IPS-18c (cell line): ENCODE results near the gene ZDHHC14.
"Not testable (repeated sequence)": the region's sequence is repeated elsewhere in the genome, so short reads cannot be mapped to it uniquely, and the experiment has no call there.

Source experiments
- H3K4me3 ChIP-seq: 2 replicates; pipeline ENCODE4 v1.7.0; 2013; ENCODE audit warnings: low read depth, mild to moderate bottlenecking, low read length, moderate library complexity; ENCODE audit not compliant: insufficient read depth
- H3K9me3 ChIP-seq: one replicate; pipeline ENCODE4 v1.6.1; 2013; ENCODE audit warnings: mild to moderate bottlenecking, low read length, moderate library complexity; ENCODE audit not compliant: control insufficient read depth, insufficient read depth

ZDHHC14 gene

GRCh38 chr6:157380779-157381561 lies at the start of gene ZDHHC14:
TSS of gene ZDHHC14 (plus strand) at chr6:157381190.
- peak within 1 kb of the TSS; percentile 83 for H3K4me3 ChIP-seq
- H3K9me3 ChIP-seq, result no peaks in the 10 kb centered on the region

GRCh38 chr6:157332813-157333212 lies 48.2 kb upstream of the ZDHHC14 start:
- Histone ChIP-seq H3K9me3 (no peaks in the 10 kb centered on the region), H3K4me3 (no peak overlapping the region)

GRCh38 chr6:157333537-157333936 lies 47.5 kb upstream of the ZDHHC14 start:
- no peaks in the 10 kb centered on the region for H3K9me3 ChIP-seq
- no peak overlapping the region for H3K4me3 ChIP-seq

- no peaks in the 10 kb centered on the region for H3K9me3 ChIP-seq
- no peak overlapping the region for H3K4me3 ChIP-seq
Observed at GRCh38 chr6:157333956-157334355, 47.0 kb upstream of the ZDHHC14 start.

GRCh38 chr6:157335829-157336228 lies 45.2 kb upstream of the ZDHHC14 start:
- H3K9me3 ChIP-seq, result no peaks in the 10 kb centered on the region
- H3K4me3 ChIP-seq, result no peak overlapping the region

- H3K9me3 ChIP-seq, result not testable (repeated sequence)
Observed at GRCh38 chr6:157337276-157337675, 43.7 kb upstream of the ZDHHC14 start.

GRCh38 chr6:157337751-157338150 lies 43.2 kb upstream of the ZDHHC14 start:
- Histone ChIP-seq H3K4me3 (no peak overlapping the region), H3K9me3 (no peaks in the 10 kb centered on the region)

More at GRCh38 chr6:157337276-157337675, 43.7 kb upstream of the ZDHHC14 start:
- H3K4me3 ChIP-seq, result not testable (repeated sequence)

- H3K9me3 ChIP-seq, result no peaks in the 10 kb centered on the region
- H3K4me3 ChIP-seq, result no peak overlapping the region
Observed at GRCh38 chr6:157339432-157339831, 41.6 kb upstream of the ZDHHC14 start.

- Histone ChIP-seq H3K4me3 (no peak overlapping the region), H3K9me3 (no peaks in the 10 kb centered on the region)
Observed at GRCh38 chr6:157343732-157344131, 37.3 kb upstream of the ZDHHC14 start.

GRCh38 chr6:157346373-157346772 lies 34.6 kb upstream of the ZDHHC14 start:
- Histone ChIP-seq H3K9me3 (no peaks in the 10 kb centered on the region), H3K4me3 (no peak overlapping the region)

GRCh38 chr6:157358287-157358686 lies 22.7 kb upstream of the ZDHHC14 start:
- Histone ChIP-seq H3K4me3 (no peak overlapping the region), H3K9me3 (no peaks in the 10 kb centered on the region)

- H3K4me3 ChIP-seq, result no peak overlapping the region
- no peaks in the 10 kb centered on the region for H3K9me3 ChIP-seq
Observed at GRCh38 chr6:157361886-157362285, 19.1 kb upstream of the ZDHHC14 start.

- no peaks in the 10 kb centered on the region for H3K9me3 ChIP-seq
- H3K4me3 ChIP-seq, result no peak overlapping the region
Observed at GRCh38 chr6:157364705-157365104, 16.3 kb upstream of the ZDHHC14 start.

- Histone ChIP-seq H3K4me3 (no peak overlapping the region), H3K9me3 (no peaks in the 10 kb centered on the region)
Observed at GRCh38 chr6:157366648-157367047, 14.3 kb upstream of the ZDHHC14 start.

GRCh38 chr6:157368359-157369049 lies 12.5 kb upstream of the ZDHHC14 start:
- Histone ChIP-seq H3K9me3 (no peaks in the 10 kb centered on the region), H3K4me3 (no peak overlapping the region)

- H3K4me3 ChIP-seq, result no peak overlapping the region
- H3K9me3 ChIP-seq, result no peaks in the 10 kb centered on the region
Observed at GRCh38 chr6:157370755-157371154, 10.2 kb upstream of the ZDHHC14 start.

- Histone ChIP-seq H3K9me3 (no peaks in the 10 kb centered on the region), H3K4me3 (no peak overlapping the region)
Observed at GRCh38 chr6:157372501-157373280, 8.3 kb upstream of the ZDHHC14 start.
